GM03348 (cell line): ENCODE measurements around the gene SKIDA1.
A peak's percentile ranks its signal among the peaks of the same experiment; 100 is the strongest.

Experiments
- DNase-seq: peaks from one replicate; pipeline ENCODE4 v3.0.0; 2012; ENCODE audit warnings: low spot score

The SKIDA1 gene

GRCh38 chr10:21529032-21529910, 3.8 kb upstream of the SKIDA1 start:
- DNase-seq = no peak

- no peak for DNase-seq
Observed at GRCh38 chr10:21528236-21529031, 3.0 kb upstream of the SKIDA1 start.

DNA sequence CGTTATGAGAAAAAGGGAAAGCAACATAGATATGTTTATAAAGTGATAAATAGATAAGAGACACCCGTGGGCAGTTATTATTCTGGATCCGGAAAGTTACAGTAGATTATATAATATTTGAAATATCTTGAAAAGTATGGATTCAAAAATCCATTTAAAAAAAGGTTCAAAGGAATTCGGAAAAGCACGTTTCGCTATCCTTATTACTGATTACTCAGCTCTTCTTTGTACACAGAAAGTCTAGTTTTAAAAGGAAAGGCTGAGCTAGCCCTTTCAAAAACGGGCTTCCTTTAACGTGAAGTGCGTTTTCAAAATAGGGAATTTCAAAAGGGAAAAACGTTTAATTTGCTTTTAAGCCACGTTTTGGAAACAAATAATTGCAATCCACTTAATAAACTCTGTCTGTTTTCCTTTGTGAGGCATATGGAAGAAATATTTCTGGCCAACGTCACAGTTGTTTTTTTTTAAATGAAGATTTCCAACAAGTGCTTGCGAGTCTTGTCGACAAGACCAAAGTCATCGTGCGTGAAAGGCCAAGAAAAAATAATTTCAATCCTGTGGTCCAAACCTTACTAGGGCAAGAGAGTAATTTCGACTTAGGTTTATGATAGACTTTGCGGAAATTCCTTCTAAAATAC, 2.2 kb upstream of the SKIDA1 start:
- DNase-seq = no peak

GRCh38 chr10:21526860-21527597, 1.5 kb upstream of the SKIDA1 start:
- DNase-seq = peak; percentile 79

- DNase-seq = peak; percentile 78
Observed at GRCh38 chr10:21526188-21526859, 842 bp upstream of the SKIDA1 start.

GRCh38 chr10:21524526-21525366, 736 bp downstream of the SKIDA1 start:
- no peak for DNase-seq

DNA sequence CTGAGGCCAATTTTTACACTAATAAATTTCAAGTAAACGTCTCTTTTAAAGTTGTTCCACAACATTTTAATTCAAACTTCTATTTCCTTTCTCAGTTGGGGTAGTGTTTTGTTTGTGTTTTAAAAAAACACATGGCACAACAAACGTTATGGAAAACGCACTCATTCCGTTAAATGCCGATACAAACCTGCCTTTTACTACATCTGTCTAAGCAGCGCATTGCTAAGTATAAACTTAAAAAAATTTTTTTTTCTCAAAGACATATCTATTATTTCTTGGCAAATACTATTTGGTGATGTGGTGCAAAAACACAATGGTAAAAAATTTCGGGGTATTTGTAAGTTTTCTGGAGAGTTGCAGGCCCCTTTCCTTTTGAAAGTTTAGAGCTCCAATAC, 1.4 kb downstream of the SKIDA1 start:
- DNase-seq = no peak

DNA sequence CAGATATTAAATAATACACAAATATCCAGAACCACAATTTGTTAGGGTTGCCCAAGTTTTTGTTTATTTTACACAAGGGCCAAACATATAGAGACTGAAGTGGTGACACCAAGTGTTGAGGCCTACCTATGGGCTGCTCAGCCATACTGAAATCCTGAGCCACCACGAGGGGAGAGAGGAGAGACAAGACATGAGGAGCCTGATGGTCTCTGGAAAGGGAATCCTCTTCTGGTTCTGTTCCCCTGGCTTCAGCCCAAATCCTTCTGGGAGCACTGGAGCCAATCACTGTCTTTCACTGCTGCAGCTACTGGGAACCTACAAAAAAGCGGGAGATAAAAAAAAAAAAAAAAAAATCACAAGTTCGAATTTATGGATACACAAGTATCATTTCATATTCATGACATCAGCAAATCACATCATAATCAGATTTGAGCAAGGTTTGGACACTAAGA, 1.9 kb downstream of the SKIDA1 start:
- no peak for DNase-seq

DNA sequence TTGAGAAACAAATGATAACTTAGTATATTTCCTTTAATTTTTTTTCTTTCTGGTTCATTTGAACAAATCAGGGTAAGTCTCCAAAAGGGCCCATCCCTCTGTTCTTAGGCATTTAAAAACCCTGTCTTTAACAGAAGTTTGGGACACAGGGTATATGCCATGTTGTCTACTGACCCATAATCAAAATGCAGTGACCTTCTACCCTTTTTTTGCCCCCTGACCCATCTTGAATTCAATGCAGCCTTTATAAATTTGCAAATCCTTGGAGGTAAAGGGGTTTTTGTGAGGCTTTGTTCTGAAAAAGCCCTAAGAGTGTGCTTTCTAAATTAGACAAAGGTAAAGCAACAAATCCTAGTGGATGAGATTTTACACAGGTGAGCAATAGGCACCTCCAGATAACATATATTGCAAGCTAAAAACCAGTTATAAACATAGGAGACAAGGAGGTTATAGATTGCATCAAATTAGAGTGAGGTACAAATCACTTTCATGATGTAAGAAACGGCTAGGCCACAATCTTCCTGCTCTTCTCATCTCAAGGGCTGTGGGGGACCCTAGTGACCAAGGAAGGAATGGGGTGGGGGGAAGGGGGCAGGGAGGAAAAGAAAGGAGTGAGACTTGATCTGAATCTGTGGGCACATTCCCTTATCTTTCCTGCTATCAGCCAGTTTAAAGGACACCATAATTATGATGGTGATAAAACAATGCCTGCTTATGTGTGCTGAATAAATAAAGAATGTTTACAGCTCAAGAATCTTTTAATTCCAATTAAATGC, 2.7 kb downstream of the SKIDA1 start:
- DNase-seq = no peak

DNA sequence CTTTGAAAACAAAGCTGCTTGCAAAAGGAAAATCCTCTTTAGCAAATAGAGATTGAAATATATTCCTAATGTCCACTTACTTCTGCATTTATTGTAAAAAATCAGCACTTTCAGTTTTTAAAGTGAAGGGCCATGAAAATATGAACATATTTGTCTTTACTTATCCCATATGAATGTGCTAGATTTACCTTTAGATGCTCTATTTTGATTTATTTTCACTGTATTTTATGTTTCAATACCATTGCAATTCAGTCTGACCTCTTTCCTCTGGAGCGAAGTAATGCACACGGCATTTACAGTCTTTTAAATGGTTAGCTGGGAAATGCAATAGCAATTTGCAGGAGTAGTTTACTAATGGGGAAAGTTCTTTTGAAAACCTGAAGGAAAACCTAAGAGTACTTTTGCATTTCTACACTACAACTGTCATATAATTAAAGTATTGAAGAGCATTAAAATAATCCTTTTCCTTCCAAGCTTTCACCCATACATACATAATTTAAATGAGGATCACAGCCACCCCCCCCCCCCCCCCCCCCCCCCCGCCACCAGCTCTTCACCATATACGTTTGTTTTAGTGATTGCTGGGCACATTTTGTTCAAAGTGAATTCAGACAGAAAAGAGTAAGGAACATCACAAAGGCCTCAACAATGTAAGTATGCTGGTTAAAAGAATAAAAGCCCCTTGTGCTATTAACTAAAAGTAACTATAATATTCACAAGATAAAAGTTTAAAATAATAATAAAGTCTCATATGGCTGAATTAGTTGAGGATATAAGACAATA, 3.5 kb downstream of the SKIDA1 start:
- no peak for DNase-seq

GRCh38 chr10:21520949-21521348, 4.5 kb downstream of the SKIDA1 start:
- no peak for DNase-seq

DNA sequence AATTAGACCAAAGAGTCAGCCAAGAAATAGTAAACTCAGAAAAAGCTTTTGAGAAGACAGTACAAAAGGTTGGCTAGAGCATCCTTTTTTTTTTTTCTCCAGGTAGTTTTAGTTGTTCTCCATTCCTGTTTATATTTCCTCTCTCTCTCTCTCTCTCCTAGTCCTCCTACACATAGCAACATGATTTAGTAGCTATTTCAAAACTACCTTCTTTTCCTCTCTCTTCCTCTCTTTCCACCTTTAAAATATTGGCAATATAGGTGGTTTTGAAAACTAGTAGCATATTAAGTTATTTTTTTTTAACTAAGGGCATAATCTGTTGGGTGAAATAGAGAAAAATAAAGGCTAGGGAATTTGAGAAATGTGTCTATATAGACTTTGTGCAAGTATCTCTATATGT, 5.0 kb downstream of the SKIDA1 start:
- DNase-seq = no peak

GRCh38 chr10:21519941-21520436, 5.5 kb downstream of the SKIDA1 start:
- peak; percentile 60 for DNase-seq

DNA sequence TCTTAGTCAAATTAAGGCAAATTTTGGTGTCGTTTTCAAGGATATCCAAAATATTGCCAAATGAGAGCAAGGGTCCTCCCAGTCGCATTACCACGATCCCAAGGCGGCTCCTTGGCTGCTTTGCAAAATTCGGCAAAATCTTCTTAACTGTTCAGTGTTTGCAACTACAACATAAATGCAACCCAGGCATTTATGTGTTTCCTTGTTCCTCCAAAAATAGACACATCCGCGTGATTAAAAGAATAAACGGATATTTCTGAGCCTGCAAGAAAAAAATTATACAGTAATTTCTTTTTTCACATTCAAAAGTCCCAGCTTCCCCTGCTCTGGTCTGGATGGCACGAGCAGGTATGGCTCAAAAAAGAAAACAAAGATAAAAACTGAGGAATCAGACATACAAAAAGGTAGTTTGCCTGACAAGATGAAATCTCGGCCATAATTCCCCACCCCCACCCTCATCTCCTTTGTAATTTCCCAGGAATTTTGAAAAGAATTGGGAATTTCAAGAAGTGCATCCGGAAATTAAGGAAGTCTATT, 6.0 kb downstream of the SKIDA1 start:
- DNase-seq = no peak

DNA sequence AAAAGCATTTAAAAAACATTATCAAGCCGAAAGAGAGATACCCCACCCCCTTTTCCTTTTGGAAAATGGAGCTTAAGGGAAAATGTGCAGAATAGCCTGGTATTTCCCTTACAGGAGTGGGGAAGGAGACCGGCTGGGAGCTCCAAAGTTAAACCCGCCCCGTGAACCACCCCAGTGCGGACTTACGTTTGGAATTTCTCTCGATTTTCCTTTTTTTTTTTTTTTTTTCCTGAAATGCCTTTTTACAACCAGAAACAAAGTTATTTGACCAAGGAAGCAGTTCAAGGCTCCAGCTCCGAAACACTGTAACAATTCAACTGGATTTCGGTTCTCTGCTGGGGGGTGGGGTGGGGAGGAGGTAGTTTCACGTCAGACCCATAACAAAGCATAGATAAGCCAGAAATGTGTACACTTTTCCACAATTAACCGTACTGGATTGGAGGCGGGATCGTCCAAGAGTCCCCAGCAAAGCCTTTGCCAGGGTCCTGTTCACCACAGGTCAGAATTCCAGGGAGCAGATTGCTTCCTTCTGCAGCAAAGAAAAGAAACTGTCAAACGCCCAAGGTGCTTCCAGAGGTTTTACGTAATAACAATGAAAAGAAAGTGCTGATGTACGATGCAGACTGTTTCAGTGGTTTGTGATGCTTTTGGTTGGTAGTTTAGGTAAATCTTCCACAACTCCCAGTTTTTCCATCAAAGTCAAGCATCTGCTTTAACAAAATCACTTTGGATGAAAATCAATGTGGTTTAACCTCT, 6.7 kb downstream of the SKIDA1 start:
- no peak for DNase-seq

DNA sequence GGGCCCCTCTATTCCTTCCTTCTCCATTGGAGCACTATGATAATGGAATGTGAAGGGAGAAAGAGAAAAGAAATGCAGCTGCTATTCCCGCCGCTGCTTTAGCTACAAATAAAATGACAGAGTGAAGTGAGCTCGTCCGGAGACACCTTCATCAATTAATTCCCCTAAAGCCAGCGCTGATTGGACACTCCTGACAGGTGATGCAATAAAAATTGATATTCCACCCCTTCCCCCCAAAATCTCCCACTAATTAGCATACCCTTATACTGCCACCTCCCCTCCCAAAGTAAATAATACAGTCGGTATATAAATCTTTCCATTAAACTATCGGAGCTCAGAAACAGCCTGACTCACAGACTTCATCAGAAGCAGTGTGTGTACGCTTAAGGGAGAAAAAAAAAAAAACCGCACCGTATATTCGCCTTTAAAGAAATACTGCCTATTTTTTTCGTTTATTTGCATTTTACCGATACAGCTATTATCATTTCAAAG, 7.3 kb downstream of the SKIDA1 start:
- DNase-seq = no peak
